GM19025 (cell line): ENCODE data around the gene ANKFN1.

Source experiments
- ATAC-seq: cut with Tn5 transposase; IDR thresholded peaks from one replicate; pipeline ENCODE4 v1.9.1; 2021; ENCODE audit warnings: mild to moderate bottlenecking, low read depth, moderate library complexity; ENCODE audit not compliant: unreplicated experiment

The ANKFN1 gene

GRCh38 chr17:56549501-56549900, 396.2 kb downstream of the ANKFN1 start:
- no peak for ATAC-seq

GRCh38 chr17:56557682-56558081, 404.4 kb downstream of the ANKFN1 start:
- no peak for ATAC-seq

GRCh38 chr17:56558088-56558487, 404.8 kb downstream of the ANKFN1 start:
- ATAC-seq: no peak
